Measurements from ENCODE around the gene KRT3.

Gene KRT3

DNA sequence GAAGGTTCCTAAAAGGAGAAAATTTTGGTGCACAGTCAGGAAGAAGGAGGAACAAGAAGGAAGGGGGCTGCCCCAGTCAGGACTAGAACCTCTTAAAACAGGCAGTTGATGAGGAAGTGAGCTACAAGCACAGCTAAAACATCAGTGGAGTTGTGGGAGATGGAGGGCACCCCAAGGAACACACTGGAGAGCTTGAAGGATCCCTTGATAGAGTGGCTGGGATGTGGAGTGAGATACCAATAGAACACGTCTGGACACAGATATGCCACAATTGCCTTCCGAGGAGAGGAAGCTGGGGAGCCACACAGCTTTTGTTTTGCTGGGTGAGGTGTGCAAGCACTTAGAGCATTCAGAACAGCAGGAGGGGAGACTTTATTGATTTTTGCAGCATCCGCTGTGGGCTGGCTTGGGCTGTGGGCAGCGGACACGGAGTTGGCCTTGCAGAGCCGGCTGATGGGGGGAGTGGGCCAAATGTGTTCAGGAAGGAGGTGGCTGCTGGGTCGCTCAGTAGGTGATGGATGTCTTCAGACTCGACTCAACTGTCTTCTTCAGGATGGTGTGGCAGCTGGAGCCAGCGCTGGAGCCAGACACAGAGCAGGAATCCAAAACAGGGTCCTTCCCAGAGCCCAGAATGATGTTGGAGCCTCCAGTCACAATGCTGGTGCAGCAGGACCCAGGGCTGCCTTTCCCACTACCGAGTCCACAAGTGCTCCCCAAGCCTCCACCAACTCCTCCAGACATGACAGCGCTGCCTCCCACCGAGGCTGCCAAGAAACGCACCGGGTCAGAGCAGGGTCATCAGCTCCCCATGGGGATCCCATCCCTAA lies 42.9 kb upstream of the KRT3 start:
- H3K9me2 ChIP-seq (replicated peaks; ENCODE audit: control insufficient read depth, low read length), result no peaks in the 10 kb centered on the region
- H3K4me1 ChIP-seq (ENCODE audit: control insufficient read depth, low read length), result no peaks in the 10 kb centered on the region
- no peaks in the 10 kb centered on the region for H4K20me1 ChIP-seq (ENCODE audit: control insufficient read depth, insufficient read depth, low read depth, low read length)
- TF ChIP-seq, protein P1, sequence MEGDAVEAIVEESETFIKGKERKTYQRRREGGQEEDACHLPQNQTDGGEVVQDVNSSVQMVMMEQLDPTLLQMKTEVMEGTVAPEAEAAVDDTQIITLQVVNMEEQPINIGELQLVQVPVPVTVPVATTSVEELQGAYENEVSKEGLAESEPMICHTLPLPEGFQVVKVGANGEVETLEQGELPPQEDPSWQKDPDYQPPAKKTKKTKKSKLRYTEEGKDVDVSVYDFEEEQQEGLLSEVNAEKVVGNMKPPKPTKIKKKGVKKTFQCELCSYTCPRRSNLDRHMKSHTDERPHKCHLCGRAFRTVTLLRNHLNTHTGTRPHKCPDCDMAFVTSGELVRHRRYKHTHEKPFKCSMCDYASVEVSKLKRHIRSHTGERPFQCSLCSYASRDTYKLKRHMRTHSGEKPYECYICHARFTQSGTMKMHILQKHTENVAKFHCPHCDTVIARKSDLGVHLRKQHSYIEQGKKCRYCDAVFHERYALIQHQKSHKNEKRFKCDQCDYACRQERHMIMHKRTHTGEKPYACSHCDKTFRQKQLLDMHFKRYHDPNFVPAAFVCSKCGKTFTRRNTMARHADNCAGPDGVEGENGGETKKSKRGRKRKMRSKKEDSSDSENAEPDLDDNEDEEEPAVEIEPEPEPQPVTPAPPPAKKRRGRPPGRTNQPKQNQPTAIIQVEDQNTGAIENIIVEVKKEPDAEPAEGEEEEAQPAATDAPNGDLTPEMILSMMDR (IDR thresholded peaks at IDR 0.05; ENCODE audit: low read depth, low read length, poor library complexity, severe bottlenecking), result no peak
- no peak for TF ChIP-seq EZH2phosphoT487 (IDR thresholded peaks at IDR 0.05; ENCODE audit: borderline replicate concordance, low read length)
- H3K27me3 ChIP-seq (ENCODE audit: control insufficient read depth, low read length), result no peaks in the 10 kb centered on the region; the same call in 1 of the 2 replicates
- H3F3A ChIP-seq (ENCODE audit: control insufficient read depth, insufficient read depth), result no peaks in the 10 kb centered on the region
- no peaks in the 10 kb centered on the region for H3K79me2 ChIP-seq (ENCODE audit: control insufficient read depth, low read length)
- no peaks in the 10 kb centered on the region for H3K36me3 ChIP-seq (ENCODE audit: control insufficient read depth, low read length)
- no peak overlapping the region for H3K27ac ChIP-seq (ENCODE audit: low read depth, low read length)
- H3K9me3 ChIP-seq (ENCODE audit: control insufficient read depth, insufficient read depth, low read length), result no peaks in the 10 kb centered on the region
- H3K4me3 ChIP-seq (ENCODE audit: low read length), result no peak overlapping the region
- H3K4me2 ChIP-seq (ENCODE audit: low read length), result no peak overlapping the region

DNA sequence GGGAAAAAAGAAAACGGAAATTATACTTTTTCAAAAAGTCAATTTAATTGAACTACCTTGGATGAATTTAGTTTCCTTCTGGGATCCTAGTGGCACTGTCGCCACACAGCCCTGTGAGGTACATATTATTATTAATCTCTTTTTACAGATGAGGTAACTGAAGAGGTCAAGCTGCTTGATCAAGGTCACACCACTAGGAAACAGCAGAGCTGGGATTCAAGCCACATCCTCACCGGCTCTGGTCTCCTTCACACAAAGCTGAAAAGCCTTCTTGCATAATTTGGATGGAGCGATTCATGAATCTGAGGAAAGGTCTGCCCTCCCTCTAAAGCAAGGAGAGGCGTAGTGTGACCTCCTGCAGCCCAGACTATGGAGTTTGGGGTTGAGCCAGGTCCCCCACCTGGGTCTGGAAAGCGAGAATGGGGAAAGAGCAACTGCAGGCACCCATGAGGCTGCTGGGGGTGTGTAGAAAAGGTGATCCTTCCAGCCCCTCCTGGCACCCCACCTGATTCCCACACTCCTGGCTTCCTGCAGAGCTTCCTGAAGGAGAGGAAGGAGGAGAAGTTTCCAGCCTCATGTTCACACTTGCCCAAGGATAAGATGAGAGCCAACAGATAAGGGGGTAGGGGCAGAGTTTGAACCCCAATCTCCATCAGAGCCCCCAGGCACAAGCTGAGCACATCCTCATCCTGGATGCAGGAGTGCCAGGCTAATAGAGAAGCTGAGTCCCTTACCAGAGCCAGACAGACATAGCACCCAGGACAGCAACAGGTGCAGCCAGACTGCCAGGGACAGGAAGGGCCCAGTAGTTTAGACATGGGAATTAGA lies 42.1 kb upstream of the KRT3 start:
- no peak overlapping the region for H3K4me2 ChIP-seq (ENCODE audit: low read length)
- no peak for TF ChIP-seq EZH2phosphoT487 (IDR thresholded peaks at IDR 0.05; ENCODE audit: borderline replicate concordance, low read length)
- TF ChIP-seq, protein P1 (IDR thresholded peaks at IDR 0.05; ENCODE audit: low read depth, low read length, poor library complexity, severe bottlenecking), result no peak
- H3K27ac ChIP-seq (ENCODE audit: low read depth, low read length), result no peak overlapping the region
- H3K36me3 ChIP-seq (ENCODE audit: control insufficient read depth, low read length), result no peaks in the 10 kb centered on the region
- H3F3A ChIP-seq (ENCODE audit: control insufficient read depth, insufficient read depth), result no peaks in the 10 kb centered on the region
- H3K4me3 ChIP-seq (ENCODE audit: low read length), result no peak overlapping the region
- H3K79me2 ChIP-seq (ENCODE audit: control insufficient read depth, low read length), result no peaks in the 10 kb centered on the region
- H3K27me3 ChIP-seq (ENCODE audit: control insufficient read depth, low read length), result no peaks in the 10 kb centered on the region; the same call in 1 of the 2 replicates
- no peaks in the 10 kb centered on the region for H3K4me1 ChIP-seq (ENCODE audit: control insufficient read depth, low read length)
- no peaks in the 10 kb centered on the region for H3K9me2 ChIP-seq (replicated peaks; ENCODE audit: control insufficient read depth, low read length)
- H3K9me3 ChIP-seq (ENCODE audit: control insufficient read depth, insufficient read depth, low read length), result no peaks in the 10 kb centered on the region
- no peaks in the 10 kb centered on the region for H4K20me1 ChIP-seq (ENCODE audit: control insufficient read depth, insufficient read depth, low read depth, low read length)

DNA sequence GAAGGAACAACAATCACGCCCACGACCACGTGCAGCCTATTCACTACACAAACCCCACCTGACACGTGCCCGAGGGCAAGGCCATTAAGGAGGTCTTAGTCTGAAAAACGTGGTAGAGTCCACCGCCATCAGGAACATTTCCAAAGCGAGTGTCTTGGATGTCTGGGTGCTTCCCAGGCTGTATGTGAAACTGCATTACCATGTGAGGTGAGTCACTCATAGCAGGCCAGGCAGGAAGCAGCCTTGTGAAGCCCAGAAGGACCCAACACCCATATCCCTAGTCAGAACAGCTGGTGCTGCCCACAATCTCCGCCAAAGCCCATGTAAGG lies 41.5 kb upstream of the KRT3 start:
- no peaks in the 10 kb centered on the region for H3F3A ChIP-seq (ENCODE audit: control insufficient read depth, insufficient read depth)
- no peak overlapping the region for H3K4me3 ChIP-seq (ENCODE audit: low read length)
- H3K4me2 ChIP-seq (ENCODE audit: low read length), result no peak overlapping the region
- no peaks in the 10 kb centered on the region for H3K4me1 ChIP-seq (ENCODE audit: control insufficient read depth, low read length)
- no peaks in the 10 kb centered on the region for H4K20me1 ChIP-seq (ENCODE audit: control insufficient read depth, insufficient read depth, low read depth, low read length)
- TF ChIP-seq, protein P1 (IDR thresholded peaks at IDR 0.05; ENCODE audit: low read depth, low read length, poor library complexity, severe bottlenecking), result no peak
- TF ChIP-seq EZH2phosphoT487 (IDR thresholded peaks at IDR 0.05; ENCODE audit: borderline replicate concordance, low read length), result no peak
- no peaks in the 10 kb centered on the region for H3K9me2 ChIP-seq (replicated peaks; ENCODE audit: control insufficient read depth, low read length)
- no peaks in the 10 kb centered on the region; the same call in 1 of the 2 replicates for H3K27me3 ChIP-seq (ENCODE audit: control insufficient read depth, low read length)
- H3K9me3 ChIP-seq (ENCODE audit: control insufficient read depth, insufficient read depth, low read length), result no peaks in the 10 kb centered on the region
- no peaks in the 10 kb centered on the region for H3K36me3 ChIP-seq (ENCODE audit: control insufficient read depth, low read length)
- no peak overlapping the region for H3K27ac ChIP-seq (ENCODE audit: low read depth, low read length)
- no peaks in the 10 kb centered on the region for H3K79me2 ChIP-seq (ENCODE audit: control insufficient read depth, low read length)

Measured in DOHH2 (cell line).